NCI-H187 treated with DMSO at 0.1 percent for 48 hours (cell line): ENCODE results near the gene CCS.
"Not testable (repeated sequence)": the region's sequence is repeated elsewhere in the genome, so short reads cannot be mapped to it uniquely, and the experiment has no call there.

Experiments
- DNase-seq: peaks from one replicate; lab custom pipeline; 2025; lab: John Stamatoyannopoulos, UW

CCS gene

DNA sequence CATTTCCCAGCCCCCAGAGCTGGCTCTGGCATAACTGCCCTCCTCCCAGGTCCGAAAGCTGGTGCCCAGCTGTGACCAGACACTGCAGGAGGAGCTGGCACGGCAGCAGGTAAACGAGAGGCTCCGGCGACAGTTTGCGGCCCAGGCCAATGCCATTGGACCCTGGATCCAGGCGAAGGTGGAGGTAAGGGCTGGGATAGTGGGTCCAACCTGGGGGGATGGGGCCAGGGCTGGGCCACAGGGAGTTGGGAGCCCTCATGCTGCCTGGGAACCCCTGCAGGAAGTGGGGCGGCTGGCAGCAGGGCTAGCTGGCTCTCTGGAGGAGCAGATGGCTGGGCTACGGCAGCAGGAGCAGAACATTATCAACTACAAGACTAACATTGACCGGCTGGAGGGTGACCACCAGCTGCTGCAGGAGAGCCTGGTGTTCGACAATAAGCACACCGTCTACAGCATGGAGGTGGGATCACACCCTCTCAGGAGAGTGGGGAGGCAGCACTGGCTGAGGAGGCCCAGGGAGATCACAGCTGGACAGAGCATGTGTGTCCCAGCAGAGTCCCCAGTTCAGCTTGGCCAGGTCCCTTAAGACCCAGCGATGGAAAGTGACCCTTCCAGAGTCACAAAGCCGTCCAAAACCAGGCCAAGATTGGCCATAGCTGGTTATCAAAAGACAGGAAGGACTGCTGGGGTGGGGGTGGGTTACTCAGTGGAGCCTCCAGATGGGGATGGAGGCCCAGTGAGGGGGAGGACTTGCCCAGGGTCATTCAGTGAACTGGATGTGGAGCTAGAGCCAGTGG, 31.6 kb upstream of the CCS start:
- DNase-seq: no peak

DNA sequence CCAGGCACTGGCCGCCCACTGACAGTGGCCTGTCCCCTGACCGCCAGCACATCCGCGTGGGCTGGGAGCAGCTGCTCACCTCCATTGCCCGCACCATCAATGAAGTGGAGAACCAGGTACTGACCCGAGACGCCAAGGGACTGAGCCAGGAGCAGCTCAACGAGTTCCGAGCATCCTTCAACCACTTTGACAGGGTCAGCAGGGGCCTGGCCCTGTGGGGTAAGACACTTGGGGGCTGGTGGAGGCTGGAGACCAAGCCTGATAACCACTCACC, 31.1 kb upstream of the CCS start:
- DNase-seq: no peak

DNA sequence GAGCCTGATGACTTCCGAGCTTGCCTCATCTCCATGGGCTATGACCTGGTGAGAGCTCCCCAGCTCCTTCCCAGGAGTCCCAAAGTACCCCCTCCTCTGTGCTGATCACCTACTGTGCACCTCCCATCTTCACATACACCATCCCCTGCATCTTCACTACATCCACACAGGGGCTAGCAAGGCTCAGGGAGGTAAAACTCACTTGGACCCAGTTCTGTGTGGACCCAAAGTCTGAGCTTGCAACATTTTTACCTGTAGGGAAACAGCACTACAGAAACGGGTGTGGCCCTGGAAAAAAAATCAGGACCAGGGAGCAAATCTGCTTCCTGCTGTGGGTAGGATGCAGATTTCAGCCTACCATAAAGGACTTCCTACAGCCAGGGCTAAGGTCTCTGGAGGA, 30.7 kb upstream of the CCS start:
- no peak for DNase-seq

DNA sequence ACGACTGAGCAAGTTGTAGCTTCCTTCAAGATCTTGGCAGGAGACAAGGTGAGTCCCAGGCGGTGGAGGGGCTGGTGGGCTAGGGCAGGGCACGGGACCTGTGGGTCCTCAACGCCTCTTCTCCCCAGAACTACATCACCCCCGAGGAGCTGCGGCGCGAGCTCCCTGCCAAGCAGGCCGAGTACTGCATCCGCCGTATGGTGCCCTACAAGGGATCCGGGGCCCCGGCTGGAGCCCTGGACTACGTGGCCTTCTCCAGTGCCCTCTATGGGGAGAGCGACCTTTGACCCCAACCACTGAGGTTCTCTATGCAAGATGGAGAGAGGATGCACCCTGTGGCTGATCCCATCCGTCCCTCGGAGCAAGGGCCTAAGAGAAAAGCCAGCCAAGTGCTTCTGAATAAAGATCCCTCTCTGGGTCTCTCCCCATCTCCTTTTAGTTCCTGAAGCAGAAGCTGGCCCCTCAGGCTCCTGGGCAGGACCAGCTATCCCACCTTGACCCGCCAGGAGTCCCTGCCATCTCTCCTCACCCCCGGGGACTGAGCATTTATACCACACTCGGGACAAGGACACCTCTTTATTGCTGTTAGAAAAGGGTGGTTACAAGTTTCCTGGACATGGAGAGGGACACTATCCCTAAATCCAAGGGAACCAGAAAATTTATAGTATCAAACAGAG, 29.9 kb upstream of the CCS start:
- DNase-seq: no peak

DNA sequence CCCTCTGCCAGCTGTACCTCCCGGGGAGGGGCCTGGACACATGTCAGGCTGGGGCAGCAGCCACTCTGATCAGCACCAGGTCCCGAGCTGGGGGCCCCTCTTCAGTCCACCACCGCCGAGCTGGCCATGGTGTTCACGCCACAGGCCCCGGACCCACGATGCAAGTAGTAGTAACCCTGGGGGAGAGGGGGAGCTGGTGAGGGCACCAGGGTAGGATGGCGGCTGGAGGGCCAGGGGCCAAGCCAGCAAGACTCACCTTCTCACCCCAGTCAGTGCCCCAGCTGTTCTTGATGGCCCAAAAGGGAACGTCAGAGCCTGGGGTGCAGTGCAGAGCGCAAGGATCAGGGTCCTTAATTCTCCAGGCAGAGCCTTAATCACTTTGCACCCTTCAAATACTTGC, 29.2 kb upstream of the CCS start:
- no peak for DNase-seq

DNA sequence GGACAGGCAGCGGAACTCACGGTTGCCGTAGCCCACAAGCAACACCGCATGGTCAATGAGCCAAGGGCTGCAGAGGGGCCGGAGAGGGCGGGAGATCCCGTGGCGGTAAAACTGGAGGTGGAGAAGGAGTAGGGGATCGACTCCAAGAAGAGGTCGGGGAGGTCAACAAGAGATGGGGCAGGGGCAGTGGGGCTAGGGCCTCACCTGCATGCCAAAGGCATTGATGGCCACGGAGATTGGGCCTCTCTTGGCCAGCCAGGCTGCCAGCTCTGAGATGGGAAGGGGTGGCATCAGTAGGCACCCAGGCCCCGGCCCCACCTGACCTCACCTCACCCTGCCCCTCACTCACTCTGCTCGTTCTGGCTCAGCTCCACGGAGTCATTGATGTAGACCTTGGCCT, 28.4 kb upstream of the CCS start:
- DNase-seq: no peak

DNA sequence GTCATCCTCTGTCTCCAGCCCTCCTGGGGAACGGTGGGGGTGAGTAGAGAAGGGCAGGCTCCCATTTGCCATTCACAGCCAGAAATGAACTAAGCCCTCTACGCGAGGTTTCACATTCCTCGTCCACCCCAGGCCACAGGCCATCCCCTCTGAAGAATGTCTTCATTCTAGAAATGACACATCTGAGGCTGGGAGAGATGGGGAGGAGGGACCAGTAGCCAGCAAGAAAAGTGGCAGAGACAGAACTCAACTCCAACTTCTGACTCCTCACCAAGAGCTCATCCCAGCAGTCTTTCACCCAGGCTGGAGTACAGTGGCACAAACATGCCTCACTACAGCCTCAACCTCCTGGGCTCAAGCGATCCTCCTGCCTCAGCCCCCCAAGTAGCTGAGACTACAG, 28.0 kb upstream of the CCS start:
- no peak for DNase-seq

DNA sequence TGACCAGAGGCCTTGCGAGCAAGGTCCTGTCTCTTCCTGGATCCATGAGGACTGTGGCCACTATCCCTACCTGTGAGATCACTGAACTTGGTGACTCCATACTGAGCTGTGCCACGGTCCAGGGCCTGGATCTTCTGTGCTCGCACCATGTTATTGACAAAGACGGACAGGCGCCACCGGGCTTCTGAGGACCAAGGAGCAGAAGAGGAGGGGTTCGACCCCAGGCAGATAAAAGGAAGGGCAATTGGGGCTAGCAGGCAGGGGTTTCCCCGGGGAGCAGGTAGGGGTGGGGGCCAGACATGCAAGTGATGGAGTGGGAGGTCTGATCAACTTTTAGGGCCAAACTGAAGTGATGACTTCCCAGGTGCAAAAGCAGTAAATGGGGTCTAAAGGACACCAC, 26.8 kb upstream of the CCS start:
- DNase-seq: no peak

DNA sequence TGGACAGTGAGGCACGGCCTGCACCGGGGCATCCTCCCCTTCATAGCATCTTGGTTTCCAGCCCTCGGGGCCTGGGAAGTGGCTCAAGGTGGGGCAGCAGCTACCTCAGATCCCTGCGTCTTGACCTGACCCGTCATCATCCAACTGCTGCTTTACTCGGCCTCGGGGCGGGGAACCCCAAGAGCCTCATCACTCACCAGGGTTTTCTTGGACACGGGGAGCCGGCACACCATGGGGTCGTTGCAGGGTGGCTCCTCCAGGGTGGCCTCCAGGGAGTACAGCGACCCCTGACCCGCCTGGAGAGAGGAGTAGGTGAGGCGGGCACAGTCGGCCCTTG, 25.2 kb upstream of the CCS start:
- DNase-seq: no peak

DNA sequence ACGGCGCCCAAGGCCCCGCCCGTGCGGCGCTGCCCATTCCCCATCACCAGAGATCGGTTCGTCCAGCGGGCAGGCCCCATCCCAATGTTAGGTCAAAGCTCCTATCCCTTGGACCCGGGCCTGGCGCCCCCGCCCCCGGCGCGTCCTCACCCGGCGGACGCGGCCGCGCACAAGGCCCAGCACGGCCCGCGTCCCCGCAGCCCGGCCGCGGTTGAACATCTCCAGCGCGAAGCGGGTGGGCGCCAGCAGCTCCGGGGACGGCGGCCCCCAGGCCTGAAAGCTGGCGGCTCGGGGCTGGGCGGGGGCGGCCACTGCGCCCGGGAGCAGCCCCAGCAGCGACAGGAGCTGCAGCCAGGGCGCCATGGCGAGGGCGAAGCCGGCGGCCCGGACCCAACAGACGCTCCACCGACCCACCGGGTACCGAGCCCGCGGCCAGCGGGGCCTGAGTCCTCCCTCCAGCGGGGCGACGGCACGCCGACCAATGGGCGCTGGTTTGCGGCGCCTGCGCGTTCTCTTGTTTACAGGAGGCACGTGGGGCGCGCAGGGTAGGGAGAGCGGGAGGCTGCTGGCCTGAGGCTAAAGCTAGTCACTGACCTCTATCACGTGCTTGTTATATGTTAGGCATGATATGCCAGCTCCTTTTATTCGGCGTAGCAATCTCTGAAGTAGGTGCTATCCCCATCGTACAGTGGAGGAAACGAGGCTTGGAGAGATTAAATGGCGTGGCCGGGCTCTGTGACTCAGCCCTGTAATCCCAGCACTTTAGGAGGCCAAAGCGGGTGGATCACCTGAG, 24.7 kb upstream of the CCS start, which contains the start of gene CTSF:
Gene CTSF, minus strand, starts transcription at position 483 of the 793 bp plus-strand sequence. Its CDS starts 120 bp downstream, at position 363.
- peak; percentile 43 for DNase-seq

DNA sequence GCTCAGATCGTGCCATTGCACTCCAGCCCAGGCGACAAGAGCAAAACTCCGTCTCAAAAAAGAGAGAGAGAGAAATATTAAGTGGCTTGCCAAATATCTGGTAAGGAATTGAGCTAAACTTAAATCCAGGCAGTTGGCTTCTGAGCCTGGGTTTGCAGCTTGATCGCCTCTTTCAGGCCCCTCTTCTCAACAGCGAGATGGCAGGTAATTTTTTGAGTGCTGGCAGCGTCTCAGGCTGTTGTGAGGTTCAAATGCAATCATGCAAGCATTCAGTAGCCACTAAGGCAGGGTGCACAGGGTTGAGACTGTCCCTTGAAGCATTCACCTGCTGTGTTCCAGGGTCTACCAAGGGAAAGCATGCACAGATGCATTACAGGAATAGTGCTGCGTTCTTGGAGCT, 23.9 kb upstream of the CCS start:
- DNase-seq: no peak

DNA sequence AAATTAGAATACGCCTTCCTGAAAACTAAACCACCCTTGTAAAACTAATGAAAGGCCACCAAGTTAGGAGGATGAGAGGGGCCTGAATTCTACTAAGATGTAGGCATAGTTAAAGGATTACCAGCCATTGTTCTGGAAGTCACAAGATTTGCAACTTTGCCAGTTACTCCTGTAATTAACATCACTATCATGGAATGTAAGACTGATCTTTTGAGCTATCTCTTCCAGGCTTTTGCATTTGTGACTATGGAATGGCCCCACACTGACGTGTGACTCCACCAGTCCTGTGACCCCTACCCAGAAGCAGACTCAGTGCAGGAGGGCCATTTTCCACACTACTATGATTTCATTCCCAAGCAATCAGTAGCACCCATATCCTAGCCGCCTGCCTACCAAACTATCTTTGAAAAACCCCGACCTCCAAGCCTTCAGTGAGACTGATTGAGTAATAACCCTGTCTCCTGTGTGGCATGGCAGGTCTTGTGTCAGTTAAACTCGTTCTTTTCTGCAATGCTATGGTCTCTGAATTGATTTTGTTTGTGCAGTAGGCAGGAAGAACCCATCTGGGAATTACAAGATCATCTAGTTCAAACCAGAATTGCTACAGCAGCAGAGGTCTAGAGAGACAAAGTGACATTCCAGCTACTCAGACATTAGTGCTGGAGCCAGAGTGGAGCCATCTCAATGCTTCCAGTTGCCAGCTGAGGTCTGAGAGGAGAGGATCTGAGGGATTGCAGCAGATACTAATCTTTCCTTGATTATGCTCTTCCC, 22.7 kb upstream of the CCS start:
- no peak for DNase-seq

DNA sequence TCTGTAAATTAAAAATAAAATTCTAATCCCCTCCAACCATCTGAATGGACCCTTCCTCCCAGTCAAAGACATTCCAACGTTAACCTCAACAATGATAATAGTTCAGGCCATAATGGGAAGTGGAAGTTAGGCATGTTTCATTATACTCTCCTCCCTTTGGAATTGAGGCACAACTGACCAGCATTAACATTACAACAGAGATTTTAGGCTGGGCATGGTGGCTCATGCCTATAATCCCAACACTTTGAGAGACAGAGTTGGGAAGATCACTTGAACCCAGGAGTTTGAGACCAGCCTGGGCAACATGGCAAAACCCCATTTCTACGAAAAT, 22.2 kb upstream of the CCS start:
- DNase-seq: no peak

DNA sequence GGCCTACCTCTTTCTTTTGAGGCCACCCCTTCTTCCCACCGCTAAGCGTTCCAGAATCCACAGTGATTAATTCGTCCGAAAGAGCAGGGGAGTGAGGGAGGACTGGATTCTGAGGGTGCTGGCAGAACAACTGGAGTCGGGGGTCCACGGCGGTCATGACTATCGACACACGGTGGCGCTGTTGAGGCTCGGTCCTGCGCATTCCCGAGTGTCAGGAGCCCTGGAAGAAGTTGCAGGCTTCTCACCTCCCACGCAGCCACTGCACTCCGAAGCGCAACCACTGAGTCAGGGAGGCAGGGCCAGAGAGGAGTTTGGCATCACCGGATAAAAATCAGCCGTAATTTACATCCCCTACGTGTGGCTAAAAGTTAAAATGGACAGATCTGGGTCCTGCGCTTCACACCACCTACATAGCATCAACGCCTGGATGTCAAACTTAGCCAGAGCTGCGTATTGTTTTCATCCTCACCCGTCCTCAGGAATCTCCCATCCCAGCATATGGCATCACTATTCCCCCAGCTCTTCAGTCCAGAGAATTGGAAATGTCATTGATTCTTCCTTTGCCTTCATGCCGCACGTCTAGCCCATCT, 13.9 kb upstream of the CCS start:
- no peak for DNase-seq

DNA sequence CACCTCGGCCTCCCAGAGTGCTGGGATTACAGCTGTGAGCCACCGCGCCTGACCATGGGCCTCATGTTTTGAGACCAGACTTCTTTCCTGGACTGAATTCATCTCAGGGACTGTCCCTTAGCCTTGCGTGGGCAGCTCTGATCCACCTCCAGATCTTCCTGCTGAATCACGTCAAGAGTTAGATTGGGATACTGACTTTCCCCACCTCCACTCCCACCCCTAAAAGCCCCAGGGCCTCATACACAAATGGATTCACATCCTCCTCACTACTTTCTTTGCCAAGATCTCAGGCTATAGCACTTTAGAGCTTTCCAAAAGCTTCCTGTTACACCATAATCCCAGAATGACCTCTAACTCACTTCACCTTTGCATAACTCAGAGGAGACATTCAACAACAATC, 12.2 kb upstream of the CCS start:
- no peak for DNase-seq

DNA sequence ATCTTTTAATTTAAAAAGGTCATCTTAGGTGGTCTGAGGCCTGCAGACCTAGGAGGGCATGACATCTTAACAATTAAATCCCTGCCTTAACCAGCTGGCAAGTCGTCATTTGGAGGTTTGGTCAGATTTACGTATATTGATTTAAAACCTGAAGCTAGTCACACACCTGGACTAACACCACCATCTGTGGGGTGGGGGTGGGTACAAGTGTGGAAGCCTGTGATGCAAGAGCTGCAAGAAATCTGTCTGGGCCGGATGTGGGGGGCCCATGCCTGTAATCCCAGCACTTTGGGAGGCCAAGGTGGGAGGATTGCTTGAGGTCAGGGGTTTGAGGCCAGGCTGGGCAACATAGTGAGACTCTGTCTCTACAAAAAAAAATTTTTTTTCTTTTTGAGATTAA, 11.7 kb upstream of the CCS start:
- DNase-seq: no peak

DNA sequence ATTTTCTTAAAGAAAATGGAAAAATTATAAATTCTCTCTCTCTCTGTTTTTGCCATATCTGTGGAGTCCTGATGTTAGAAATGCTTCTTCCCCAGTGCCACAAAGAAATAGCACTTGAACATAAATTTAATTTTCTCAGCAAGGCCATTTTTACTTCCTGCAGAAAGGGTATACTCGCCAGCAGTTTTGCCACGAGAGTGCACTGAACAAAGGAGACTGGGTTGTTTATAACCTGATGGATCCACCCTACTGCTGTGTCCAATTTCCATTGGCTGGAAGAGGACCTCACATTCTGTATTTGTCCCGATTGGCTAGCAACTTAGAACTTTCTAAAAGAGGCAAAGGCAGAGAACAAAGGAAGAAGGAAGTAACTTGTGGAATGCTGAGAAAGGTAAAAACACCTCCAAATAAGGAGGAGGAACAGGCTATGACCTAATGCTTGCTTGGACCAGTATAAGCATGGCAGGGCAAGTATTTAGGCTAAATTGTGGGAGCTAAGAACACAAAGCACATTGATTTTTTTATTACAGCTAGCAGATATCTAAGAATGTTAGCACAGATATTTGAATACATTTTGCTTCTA, 10.3 kb upstream of the CCS start:
- not testable (repeated sequence) for DNase-seq

DNA sequence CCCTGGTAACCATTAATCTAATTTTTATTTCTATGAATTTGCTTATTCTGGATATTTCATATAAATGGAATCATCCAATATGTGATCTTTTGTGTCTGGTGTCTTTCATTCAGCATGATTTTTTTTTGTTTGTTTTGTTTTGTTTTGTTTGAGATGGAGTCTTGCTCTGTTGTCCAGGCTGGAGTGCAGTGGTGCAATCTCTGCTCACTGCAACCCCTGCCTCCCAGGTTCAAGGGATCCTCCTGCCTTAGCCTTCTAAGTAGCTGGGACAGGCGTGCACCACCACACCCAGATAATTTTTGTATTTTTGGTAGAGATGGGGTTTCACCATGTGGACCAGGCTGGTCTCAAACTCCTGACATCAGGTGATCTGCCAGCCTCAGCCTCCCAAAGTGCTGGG, 7.5 kb upstream of the CCS start:
- DNase-seq: not testable (repeated sequence)

DNA sequence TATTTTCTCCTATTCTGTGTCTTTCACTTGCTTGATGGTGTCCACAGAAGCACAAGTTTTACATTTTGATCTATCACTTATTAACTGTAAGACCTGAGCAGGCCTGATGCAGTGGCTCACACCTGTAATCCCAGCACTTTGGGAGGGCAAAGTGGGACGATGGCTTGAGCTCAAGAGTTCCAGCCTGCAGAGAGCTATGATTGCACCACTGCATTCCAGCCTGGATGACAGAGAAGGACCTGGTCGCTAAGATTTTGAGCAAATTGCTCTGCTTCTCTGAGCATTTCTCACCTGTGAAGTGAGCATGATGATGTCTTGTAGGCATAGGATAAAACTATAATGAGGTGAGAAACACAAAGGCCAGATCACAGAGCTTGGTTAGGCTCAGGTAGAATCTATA, 6.8 kb upstream of the CCS start:
- DNase-seq: no peak

DNA sequence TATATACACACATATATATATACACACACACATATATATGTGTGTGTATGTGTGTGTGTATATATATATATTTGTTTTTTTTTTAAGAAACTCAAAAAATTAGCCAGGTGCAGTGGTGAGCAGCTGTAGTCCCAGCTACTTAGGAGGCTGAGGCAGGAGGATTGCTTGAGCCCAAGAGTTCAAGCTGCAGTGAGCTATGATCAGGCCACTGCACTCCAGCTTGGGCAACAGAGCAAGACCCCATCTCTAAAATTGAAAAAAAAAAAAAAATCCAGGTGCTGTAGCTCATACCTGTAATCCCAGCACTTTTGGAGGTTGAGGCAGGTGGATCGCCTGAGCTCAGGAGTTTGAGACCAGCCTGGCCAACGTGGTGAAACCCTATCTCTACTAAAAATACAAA, 3.7 kb upstream of the CCS start:
- DNase-seq: not testable (repeated sequence)

DNA sequence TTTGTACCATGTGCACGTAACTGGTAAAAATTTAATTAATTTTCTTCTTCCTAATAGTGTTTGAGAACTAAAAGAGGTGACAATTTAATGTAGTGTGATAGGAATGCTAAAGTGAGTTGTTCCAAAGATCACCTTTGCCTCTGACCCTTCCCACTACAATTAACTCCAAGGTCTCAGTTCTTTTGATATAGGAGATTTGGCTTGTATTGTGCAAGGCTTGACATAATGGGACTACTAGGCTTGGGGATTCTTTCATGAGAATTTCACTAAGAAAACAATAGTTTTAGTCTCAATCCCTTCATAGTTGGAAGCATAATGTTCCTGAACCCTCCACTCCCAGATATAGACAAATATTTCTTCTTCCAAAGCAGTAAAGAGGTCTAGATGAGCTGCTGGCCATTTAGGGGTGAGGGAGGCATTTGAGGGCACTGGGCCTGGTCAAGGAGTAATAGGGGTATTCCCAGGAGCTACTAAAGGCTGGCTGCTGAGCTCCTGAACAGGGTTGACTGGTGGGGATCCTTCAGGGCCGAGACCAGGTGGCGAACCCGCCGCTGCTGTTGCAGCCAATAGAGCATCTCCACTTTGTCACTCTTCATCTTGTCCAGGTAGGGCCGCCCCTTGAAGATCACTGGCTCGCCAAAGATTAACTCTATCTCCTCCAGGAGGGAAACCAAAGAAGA, 2.8 kb upstream of the CCS start:
- DNase-seq: no peak
